Activated T-helper 1 cell treated with Interleukin-2 at 50 U/mL for 16 hours (primary cell): ENCODE data around the gene CCR4.
"Not testable (repeated sequence)": the region's sequence is repeated elsewhere in the genome, so short reads cannot be mapped to it uniquely, and the experiment has no call there.

Source experiments
- DNase-seq: peaks from one replicate; pipeline ENCODE4 v3.0.0-alpha.2; 2020; ENCODE audit warnings: low read depth

CCR4 gene

GRCh38 chr3:32983124-32983523 lies 31.7 kb downstream of the CCR4 start:
- no peak for DNase-seq

GRCh38 chr3:32984918-32985317 lies 33.5 kb downstream of the CCR4 start:
- not testable (repeated sequence) for DNase-seq

GRCh38 chr3:32989171-32989570 lies 37.7 kb downstream of the CCR4 start:
- DNase-seq, result no peak

- no peak for DNase-seq
Observed at GRCh38 chr3:32990116-32990515, 38.7 kb downstream of the CCR4 start.

GRCh38 chr3:32991781-32992180 lies 40.3 kb downstream of the CCR4 start:
- DNase-seq, result no peak

- DNase-seq, result no peak
Observed at GRCh38 chr3:32992310-32992686, 40.9 kb downstream of the CCR4 start.

- DNase-seq, result no peak
Observed at GRCh38 chr3:32994045-32994444, 42.6 kb downstream of the CCR4 start.

- no peak for DNase-seq
Observed at GRCh38 chr3:32995098-32995497, 43.7 kb downstream of the CCR4 start.

GRCh38 chr3:32996048-32996754 lies 44.8 kb downstream of the CCR4 start:
- no peak for DNase-seq

- no peak for DNase-seq
Observed at GRCh38 chr3:32996755-32997091, 45.3 kb downstream of the CCR4 start.

GRCh38 chr3:32998631-32999451 lies 47.4 kb downstream of the CCR4 start:
- DNase-seq, result no peak

GRCh38 chr3:33000691-33001385 lies 49.4 kb downstream of the CCR4 start:
- DNase-seq, result no peak

GRCh38 chr3:33001889-33002288 lies 50.4 kb downstream of the CCR4 start:
- DNase-seq, result no peak

- DNase-seq, result no peak
Observed at GRCh38 chr3:33003308-33003707, 51.9 kb downstream of the CCR4 start.

- no peak for DNase-seq
Observed at GRCh38 chr3:33004205-33004604, 52.8 kb downstream of the CCR4 start.

- DNase-seq, result no peak
Observed at GRCh38 chr3:33004961-33005360, 53.5 kb downstream of the CCR4 start.
